Thyroid gland (tissue), 4 donors: ENCODE results near the gene SIGLEC1. TPM values are rescaled to one million over a fixed set of nuclear protein-coding genes. Genes with fewer than 3 reads are reported as not detected.

Experiments used
- DNase-seq, 2 donors: peaks; one replicate each; pipeline ENCODE4 v3.0.0-alpha.2; 2019
- H3K27ac ChIP-seq, 3 donors: fragments of 200-600 bp; sonication (generic); 1 replicate in 2 of 3; 2 replicates in 1 of 3; pipeline ENCODE4 v1.5.1; 2016 to 2019; ENCODE audit warnings: mild to moderate bottlenecking in 1 of 3, moderate library complexity in 1 of 3
- H3K27me3 ChIP-seq: fragments of 200-600 bp; sonication (generic); one replicate; pipeline ENCODE4 v1.5.1; 2019
- H3K36me3 ChIP-seq, 2 donors: fragments of 200-600 bp; sonication (generic); one replicate each; pipeline ENCODE4 v1.5.1; 2016 to 2019
- H3K4me1 ChIP-seq, 2 donors: fragments of 200-600 bp; sonication (generic); one replicate each; pipeline ENCODE4 v1.5.1; 2017 to 2019
- H3K4me3 ChIP-seq, 3 donors: fragments of 200-600 bp; sonication (generic); replicated peaks in 1 of 3; 1 replicate in 2 of 3; 2 replicates in 1 of 3; pipeline ENCODE4 v1.5.1; 2016; ENCODE audit warnings: mild to moderate bottlenecking in 1 of 3
- H3K9me3 ChIP-seq: fragments of 200-600 bp; sonication (generic); one replicate; pipeline ENCODE4 v1.5.1; 2017
- POLR2A ChIP-seq, 2 donors: fragments of 450-650 bp; IDR thresholded peaks; one replicate each; pipeline ENCODE4 v1.6.1; 2017; ENCODE audit warnings: antibody characterized with exemption in 2 of 2, mild to moderate bottlenecking in 2 of 2, moderate library complexity in 1 of 2
- WGBS, 2 donors: methylation state at CpG; one replicate each; pipeline ENCODE4 v1.1.5; 2017; 5-methylcytosine and 5-hydroxymethylcytosine counted together
- intact Hi-C: fragments of 100-400 bp; cut with DNase I; formaldehyde crosslinking; loops from one replicate; pipeline ENCODE4 v1.15.1; 2023
- total RNA-seq, 4 donors: library from RNA; depleted of rRNA; stranded (reverse); fragments of >200 nt; gene quantifications; one replicate each; pipeline ENCODE4 v1.2.3, GENCODE V29; 2016
- TF ChIP-seq, protein P1 (sequence below), 6 experiments: fragments of 200-600 bp in 3 of 6; fragments of 450-650 bp in 3 of 6; sonication (generic) in 3 of 6; IDR thresholded peaks; one replicate each; pipeline ENCODE4 v1.5.1; 2016 to 2019; ENCODE audit warnings: antibody characterized with exemption in 6 of 6, mild to moderate bottlenecking in 2 of 6, inconsistent platforms in 1 of 6, moderate library complexity in 1 of 6

SIGLEC1 gene
- total RNA-seq, 4 donors from 2014 or later, result 2.6 to 9.1 (median 5.0) TPM

DNA sequence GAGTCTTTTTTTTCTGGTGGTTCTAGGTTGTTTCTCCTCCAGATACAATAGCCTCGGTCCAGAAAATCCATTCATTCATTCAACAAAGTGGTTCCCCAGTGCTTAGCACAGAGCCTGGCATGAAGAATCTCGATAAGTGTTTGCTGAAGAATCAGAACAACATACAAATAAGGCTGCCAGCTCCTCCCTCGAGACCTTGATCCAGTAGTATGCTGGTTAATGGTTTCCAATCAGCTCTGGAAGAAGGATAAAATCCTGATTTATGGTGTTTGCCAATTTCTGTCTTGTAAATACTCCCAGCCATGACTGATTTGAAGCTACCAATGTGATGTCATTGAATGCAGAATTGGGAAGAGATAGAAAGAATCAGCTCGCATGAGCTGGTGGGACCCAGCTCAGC lies 23.4 kb upstream of the SIGLEC1 start:
- Histone ChIP-seq H3K27me3 (no peaks in the 10 kb centered on the region), H3K4me1 (peaks cover 8 to 40% of the 10 kb centered on the region in 2 donors), H3K36me3 (no peaks in the 10 kb centered on the region), H3K27ac (no peak overlapping the region), H3K9me3 (no peaks in the 10 kb centered on the region), H3K4me3 (no peak overlapping the region)
- intact Hi-C loops, result no loop called here
- TF ChIP-seq POLR2A (IDR thresholded peaks at IDR 0.05), result no peak
- TF ChIP-seq, protein P1, sequence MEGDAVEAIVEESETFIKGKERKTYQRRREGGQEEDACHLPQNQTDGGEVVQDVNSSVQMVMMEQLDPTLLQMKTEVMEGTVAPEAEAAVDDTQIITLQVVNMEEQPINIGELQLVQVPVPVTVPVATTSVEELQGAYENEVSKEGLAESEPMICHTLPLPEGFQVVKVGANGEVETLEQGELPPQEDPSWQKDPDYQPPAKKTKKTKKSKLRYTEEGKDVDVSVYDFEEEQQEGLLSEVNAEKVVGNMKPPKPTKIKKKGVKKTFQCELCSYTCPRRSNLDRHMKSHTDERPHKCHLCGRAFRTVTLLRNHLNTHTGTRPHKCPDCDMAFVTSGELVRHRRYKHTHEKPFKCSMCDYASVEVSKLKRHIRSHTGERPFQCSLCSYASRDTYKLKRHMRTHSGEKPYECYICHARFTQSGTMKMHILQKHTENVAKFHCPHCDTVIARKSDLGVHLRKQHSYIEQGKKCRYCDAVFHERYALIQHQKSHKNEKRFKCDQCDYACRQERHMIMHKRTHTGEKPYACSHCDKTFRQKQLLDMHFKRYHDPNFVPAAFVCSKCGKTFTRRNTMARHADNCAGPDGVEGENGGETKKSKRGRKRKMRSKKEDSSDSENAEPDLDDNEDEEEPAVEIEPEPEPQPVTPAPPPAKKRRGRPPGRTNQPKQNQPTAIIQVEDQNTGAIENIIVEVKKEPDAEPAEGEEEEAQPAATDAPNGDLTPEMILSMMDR (IDR thresholded peaks at IDR 0.05), result no peak
- DNase-seq, result no peak
- WGBS, 2 donors, result 83 to 94% methylated on average over 4 of the region's 4 CpGs

DNA sequence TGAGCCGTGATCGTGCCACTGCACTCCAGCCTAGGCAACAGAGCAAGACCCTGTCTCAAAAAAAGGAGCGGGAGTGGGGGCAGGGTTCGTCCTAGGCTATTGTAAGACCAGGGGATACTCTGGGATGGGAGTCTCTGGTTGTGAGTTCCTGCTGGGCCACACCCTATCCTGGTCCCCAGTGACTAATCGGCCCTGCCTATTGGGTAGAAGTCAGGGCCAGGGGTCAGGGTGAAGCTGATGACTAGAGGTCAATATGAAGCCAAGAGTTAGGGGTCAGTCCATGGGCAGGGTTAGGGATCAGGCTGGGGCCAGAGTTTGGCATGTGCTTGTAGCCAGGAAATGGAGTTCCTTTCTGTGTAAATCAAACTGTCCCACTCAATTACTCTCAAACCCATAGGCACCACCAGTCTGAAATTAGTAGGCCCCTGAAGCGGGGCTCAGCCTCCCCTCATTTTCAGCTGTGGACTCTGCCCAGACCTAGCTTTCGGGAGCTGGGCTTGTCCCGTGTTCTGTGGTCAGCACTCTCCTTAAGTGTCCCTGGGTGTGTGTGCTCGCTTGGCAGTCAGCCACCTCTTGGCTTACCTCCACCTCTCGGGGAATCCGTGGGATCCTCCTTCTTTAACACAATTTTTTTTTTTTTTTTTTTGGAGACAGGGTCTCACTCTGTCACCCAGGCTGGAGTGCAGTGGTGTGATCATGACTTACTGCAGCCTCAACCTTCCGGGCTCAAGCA lies 21.9 kb upstream of the SIGLEC1 start:
- TF ChIP-seq, protein P1 (IDR thresholded peaks at IDR 0.05), result no peak
- no peak for TF ChIP-seq POLR2A (IDR thresholded peaks at IDR 0.05)
- Histone ChIP-seq H3K4me1 (peaks cover 8 to 29% of the 10 kb centered on the region in 2 donors), H3K27me3 (no peaks in the 10 kb centered on the region), H3K27ac (peak overlapping the region in 2 of 3 donors; percentile 1 to 61), H3K9me3 (no peaks in the 10 kb centered on the region), H3K4me3 (no peak overlapping the region), H3K36me3 (no peaks in the 10 kb centered on the region)
- intact Hi-C loops, result no loop called here
- peak; percentile 90 to 93 for DNase-seq
- WGBS, 2 donors, result 39 to 40% methylated on average over 12 of the region's 12 CpGs

- no peaks in the 10 kb centered on the region for H3K36me3 ChIP-seq
- TF ChIP-seq, protein P1 (IDR thresholded peaks at IDR 0.05), result no peak
- no peak for TF ChIP-seq POLR2A (IDR thresholded peaks at IDR 0.05)
- no peaks in the 10 kb centered on the region for H3K9me3 ChIP-seq
- 66 to 82% methylated on average over 19 to 20 of the region's 20 CpGs for WGBS, 2 donors
- H3K27ac ChIP-seq, result peak overlapping the region; percentile 1 to 61 (median 35)
- intact Hi-C loops, result no loop called here
- no peaks in the 10 kb centered on the region for H3K27me3 ChIP-seq
- H3K4me3 ChIP-seq, result peak overlapping the region in 1 of 3 donors; percentile 9
- peaks cover 8 to 36% of the 10 kb centered on the region in 2 donors for H3K4me1 ChIP-seq
- DNase-seq, result no peak
Observed at GRCh38 chr20:3733119-3733995, 21.0 kb upstream of the SIGLEC1 start.

GRCh38 chr20:3732327-3733118 lies 20.1 kb upstream of the SIGLEC1 start, which contains the start of gene HSPA12B:
Gene HSPA12B, plus strand, starts transcription at chr20:3732685. Its CDS starts 5,990 bp downstream, at chr20:3738675.
- intact Hi-C loops, result no loop called here
- Histone ChIP-seq H3K36me3 (no peaks in the 10 kb centered on the region), H3K9me3 (no peaks in the 10 kb centered on the region), H3K4me3 (peak within 1 kb of the TSS in 1 of 3 donors; percentile 9), H3K4me1 (peaks cover 8 to 36% of the 10 kb centered on the region in 2 donors), H3K27me3 (no peaks in the 10 kb centered on the region), H3K27ac (peak within 1 kb of the TSS; percentile 1 to 61 (median 35))
- 42% methylated on average over 7 of the region's 67 CpGs; no CpG with 5 or more reads in 1 of the 2 donors for WGBS, 2 donors
- DNase-seq, result no peak
- TF ChIP-seq, protein P1 (IDR thresholded peaks at IDR 0.05), result no peak
- TF ChIP-seq POLR2A (IDR thresholded peaks at IDR 0.05), result no peak
